ENCODE results near the gene PECR.

PECR gene

GRCh38 chr2:216004697-216005283 lies 76.8 kb downstream of the PECR start:
- ChIA-PET POLR2A (no interaction called here), CTCF (interaction anchor here (1.1 to 3.6 kb wide), 3 partner anchors 10 to 29 kb away, joined by 3 to 18 read pairs (median 3); partner anchors contain the start of gene MREG)
- DNase-seq (ENCODE audit: low read depth, low spot score) = no peak
- H3K4me3 ChIP-seq (ENCODE audit: low read depth, low read length) = no peak overlapping the region
- TF ChIP-seq CTCF (IDR thresholded peaks at IDR 0.05; ENCODE audit: insufficient read depth, low read length, missing control alignments) = no peak

GRCh38 chr2:216003876-216004696 lies 77.5 kb downstream of the PECR start:
- DNase-seq (ENCODE audit: low read depth, low spot score) = no peak
- no peak for TF ChIP-seq CTCF (IDR thresholded peaks at IDR 0.05; ENCODE audit: insufficient read depth, low read length, missing control alignments)
- ChIA-PET POLR2A (no interaction called here), CTCF (interaction anchor here (1.4 to 3.6 kb wide), 2 partner anchors 11 to 29 kb away, joined by 3 to 18 read pairs; partner anchors contain the start of gene MREG)
- H3K4me3 ChIP-seq (ENCODE audit: low read depth, low read length) = no peak overlapping the region

- no peak for DNase-seq (ENCODE audit: low read depth, low spot score)
- no peak for TF ChIP-seq CTCF (IDR thresholded peaks at IDR 0.05; ENCODE audit: insufficient read depth, low read length, missing control alignments)
- no peak overlapping the region for H3K4me3 ChIP-seq (ENCODE audit: low read depth, low read length)
- ChIA-PET POLR2A (no interaction called here), CTCF (interaction anchor here (2.4 kb wide), 1 partner anchor 9 kb away, joined by 12 read pairs; no protein-coding TSS in a partner anchor)
These were observed 78.9 kb downstream of the PECR start for GRCh38 chr2:216002693-216003092.

- no peak overlapping the region for H3K4me3 ChIP-seq (ENCODE audit: low read depth, low read length)
- DNase-seq (ENCODE audit: low read depth, low spot score) = no peak
- ChIA-PET POLR2A (no interaction called here), CTCF (interaction anchor here (1.7 to 2.6 kb wide), 5 partner anchors 10 to 23 kb away, joined by 4 to 12 read pairs (median 5); no protein-coding TSS in a partner anchor)
- no peak for TF ChIP-seq CTCF (IDR thresholded peaks at IDR 0.05; ENCODE audit: insufficient read depth, low read length, missing control alignments)
These were observed 79.4 kb downstream of the PECR start for GRCh38 chr2:216002101-216002678.

GRCh38 chr2:216001216-216002100 lies 80.2 kb downstream of the PECR start:
- CTCF ChIA-PET = interaction anchor here (1.2 to 3.2 kb wide), 7 partner anchors 11 to 51 kb away, joined by 4 to 12 read pairs (median 5); no protein-coding TSS in a partner anchor
- POLR2A ChIA-PET = no interaction called here
- TF ChIP-seq CTCF (IDR thresholded peaks at IDR 0.05; ENCODE audit: insufficient read depth, low read length, missing control alignments) = no peak
- no peak for DNase-seq (ENCODE audit: low read depth, low spot score)
- H3K4me3 ChIP-seq (ENCODE audit: low read depth, low read length) = no peak overlapping the region
